ENCODE data around the gene TMCO1. TPM values are rescaled to one million over a fixed set of nuclear protein-coding genes. Genes with fewer than 3 reads are reported as not detected.
"Not testable (repeated sequence)": the region's sequence is repeated elsewhere in the genome, so short reads cannot be mapped to it uniquely, and the experiment has no call there.

TMCO1 gene
- total RNA-seq, 1 donor from 2014 or later, result 78.6 TPM

GRCh38 chr1:165799387-165799786 is 30.7 kb upstream of the TMCO1 start:
- H3K36me3 ChIP-seq, result no peaks in the 10 kb centered on the region
- DNase-seq, result no peak
- peaks cover 3% of the 10 kb centered on the region for H3K27me3 ChIP-seq
- TF ChIP-seq CTCF (IDR thresholded peaks at IDR 0.05), result no peak
- H3K4me1 ChIP-seq, result no peaks in the 10 kb centered on the region
- H3K9me3 ChIP-seq, result no peaks in the 10 kb centered on the region
- no peak for ATAC-seq
- no peak overlapping the region for H3K27ac ChIP-seq
- intact Hi-C loops (cut with DNase I), result no loop called here
- no peak overlapping the region for H3K4me3 ChIP-seq

DNA sequence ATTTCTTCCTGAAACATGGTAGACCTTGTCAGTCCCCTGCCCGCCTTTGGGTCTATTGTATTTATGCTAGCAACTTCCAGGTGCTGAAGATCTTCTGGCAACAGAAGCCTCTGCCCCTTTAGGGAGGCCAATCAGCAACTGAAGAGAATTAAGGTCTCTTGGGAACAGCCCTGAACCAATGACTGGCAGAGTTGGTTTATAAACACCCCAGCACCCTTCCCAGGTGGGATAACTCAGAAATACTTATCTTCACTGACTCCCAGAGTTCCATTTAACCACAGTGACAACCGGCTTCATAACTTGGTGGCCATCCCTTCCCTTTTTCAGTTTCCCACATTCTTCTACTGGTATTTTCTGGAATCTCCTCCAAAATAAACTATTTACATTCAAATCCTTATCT is 27.2 kb upstream of the TMCO1 start:
- ATAC-seq (no peak), DNase-seq (no peak)
- intact Hi-C loops (cut with DNase I), result no loop called here
- Histone ChIP-seq H3K36me3 (no peaks in the 10 kb centered on the region), H3K4me1 (no peaks in the 10 kb centered on the region), H3K4me3 (no peak overlapping the region), H3K27ac (no peak overlapping the region), H3K27me3 (peaks cover 3% of the 10 kb centered on the region), H3K9me3 (no peaks in the 10 kb centered on the region)
- TF ChIP-seq CTCF (IDR thresholded peaks at IDR 0.05), result no peak

GRCh38 chr1:165793951-165794350 is 25.3 kb upstream of the TMCO1 start:
- H3K9me3 ChIP-seq, result no peaks in the 10 kb centered on the region
- no peak overlapping the region for H3K27ac ChIP-seq
- H3K36me3 ChIP-seq, result no peaks in the 10 kb centered on the region
- H3K4me3 ChIP-seq, result no peak overlapping the region
- no peak for ATAC-seq
- no peak for DNase-seq
- H3K4me1 ChIP-seq, result no peaks in the 10 kb centered on the region
- TF ChIP-seq CTCF (IDR thresholded peaks at IDR 0.05), result no peak
- intact Hi-C loops (cut with DNase I), result no loop called here
- peaks cover 3% of the 10 kb centered on the region for H3K27me3 ChIP-seq

GRCh38 chr1:165787741-165788140 is 19.1 kb upstream of the TMCO1 start:
- DNase-seq, result no peak
- H3K4me3 ChIP-seq, result no peak overlapping the region
- no peak for TF ChIP-seq CTCF (IDR thresholded peaks at IDR 0.05)
- H3K27ac ChIP-seq, result no peak overlapping the region
- intact Hi-C loops (cut with DNase I), result no loop called here
- no peaks in the 10 kb centered on the region for H3K36me3 ChIP-seq
- no peaks in the 10 kb centered on the region for H3K9me3 ChIP-seq
- no peaks in the 10 kb centered on the region for H3K4me1 ChIP-seq
- no peak for ATAC-seq
- H3K27me3 ChIP-seq, result no peaks in the 10 kb centered on the region

GRCh38 chr1:165783519-165783918 is 14.9 kb upstream of the TMCO1 start:
- H3K36me3 ChIP-seq; ATAC-seq; H3K4me1 ChIP-seq; DNase-seq; H3K27ac ChIP-seq; H3K9me3 ChIP-seq; H3K27me3 ChIP-seq; intact Hi-C loops (cut with DNase I); H3K4me3 ChIP-seq: not testable (repeated sequence)

DNA sequence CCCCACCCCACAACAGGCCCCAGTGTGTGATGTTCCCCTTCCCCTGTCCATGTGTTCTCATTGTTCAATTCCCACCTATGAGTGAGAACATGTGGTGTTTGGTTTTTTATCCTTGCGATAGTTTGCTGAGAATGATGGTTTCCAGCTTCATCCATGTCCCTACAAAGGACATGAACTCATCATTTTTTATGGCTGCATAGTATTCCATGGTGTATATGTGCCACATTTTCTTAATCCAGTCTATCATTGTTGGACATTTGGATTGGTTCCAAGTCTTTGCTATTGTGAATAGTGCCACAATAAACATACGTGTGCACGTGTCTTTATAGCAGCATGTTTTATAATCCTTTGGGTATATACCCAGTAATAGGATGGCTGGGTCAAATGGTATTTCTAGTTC is 9.5 kb upstream of the TMCO1 start:
- H3K27ac ChIP-seq; H3K9me3 ChIP-seq; DNase-seq; ATAC-seq; intact Hi-C loops (cut with DNase I); H3K36me3 ChIP-seq; H3K4me3 ChIP-seq; H3K27me3 ChIP-seq; H3K4me1 ChIP-seq: not testable (repeated sequence)

DNA sequence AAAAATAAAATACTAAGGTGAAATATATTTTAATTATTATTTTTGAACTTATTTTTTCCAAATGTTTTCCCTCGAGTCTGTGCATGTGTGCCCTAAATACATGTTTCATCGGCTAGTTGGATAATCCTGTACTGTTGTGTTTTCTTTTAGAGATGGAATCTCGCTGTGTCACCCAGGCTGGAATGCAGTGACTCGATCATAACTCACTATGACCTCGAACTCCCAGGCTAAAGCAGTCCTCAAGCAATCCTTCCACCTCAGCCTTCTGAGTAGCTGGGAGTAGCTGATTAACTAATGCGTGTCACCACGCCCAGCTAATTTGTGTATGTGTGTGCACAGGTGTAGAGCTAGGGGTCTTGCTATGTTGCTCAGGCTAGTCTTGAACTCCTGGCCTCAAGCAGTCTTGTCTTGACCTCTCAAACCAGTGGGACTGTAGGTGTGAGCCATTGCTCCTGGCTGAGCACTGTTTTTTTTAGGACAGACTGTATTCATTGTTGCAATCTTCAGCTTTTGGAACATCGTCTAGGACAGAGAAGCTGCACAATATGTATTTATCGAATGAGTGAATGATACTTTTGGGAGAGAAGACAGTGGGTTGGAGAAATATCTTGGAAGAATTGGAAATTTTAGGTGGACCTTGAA is 4.8 kb upstream of the TMCO1 start:
- ATAC-seq, result no peak
- Histone ChIP-seq H3K27ac (no peak overlapping the region), H3K4me1 (peaks cover 8% of the 10 kb centered on the region), H3K9me3 (no peaks in the 10 kb centered on the region), H3K27me3 (no peaks in the 10 kb centered on the region), H3K4me3 (no peak overlapping the region), H3K36me3 (peaks cover 4% of the 10 kb centered on the region)
- TF ChIP-seq CTCF (IDR thresholded peaks at IDR 0.05), result no peak
- intact Hi-C loops (cut with DNase I), result no loop called here
- DNase-seq, result no peak
